Measurements from ENCODE around the gene S100A9. TPM values are rescaled to one million over a fixed set of nuclear protein-coding genes. Genes with fewer than 3 reads are reported as not detected.
A peak's percentile ranks its signal among the peaks of the same experiment; 100 is the strongest.

The S100A9 gene
- total and polyA plus RNA-seq, 2 of the 8 experiments (the other 6 are each of a cell fraction or from before 2014, with no cell fraction given) = not detected

GRCh38 chr1:153343811-153344717 is 13.6 kb upstream of the S100A9 start:
- Histone ChIP-seq H3K56ac (replicated peaks; ENCODE audit: insufficient read length, low read depth, low read length) (no peak overlapping the region), H3K4me1 (replicated peaks in 1 of 4; ENCODE audit: control insufficient read depth in 3 of 4, insufficient read depth in 4 of 4, low read length in 3 of 4) (no peaks in the 10 kb centered on the region; a peak in 1 of 7 replicates), H3K23me2 (ENCODE audit: low read depth, low read length) (no peaks in the 10 kb centered on the region), H2AFZ (ENCODE audit: low read length) (no peak overlapping the region), H3K36me3 (ENCODE audit: control insufficient read depth in 2 of 4, insufficient read depth in 4 of 4, low read length in 3 of 4) (no peaks in the 10 kb centered on the region), H4K20me1 (replicated peaks in 1 of 2; ENCODE audit: control insufficient read depth in 1 of 2, insufficient read depth in 2 of 2, low read length in 2 of 2) (no peaks in the 10 kb centered on the region), H3K4ac (replicated peaks; ENCODE audit: insufficient read length, low read depth, low read length) (no peak overlapping the region), H3K27ac (ENCODE audit: low read depth, low read length) (no peak overlapping the region), H2BK20ac (ENCODE audit: low read length) (no peak overlapping the region), H3K9ac (replicated peaks in 1 of 4; ENCODE audit: extremely low read depth in 1 of 4, low read depth in 3 of 4, low read length in 3 of 4) (no peak overlapping the region), H3K23ac (ENCODE audit: insufficient read length) (no peak overlapping the region), H2BK12ac (ENCODE audit: low read depth, low read length) (no peak overlapping the region), H2BK120ac (replicated peaks; ENCODE audit: low read depth, low read length) (no peak overlapping the region), H3K79me2 (ENCODE audit: control insufficient read depth in 1 of 2, insufficient read depth in 2 of 2, low read length in 2 of 2) (no peaks in the 10 kb centered on the region), H2BK5ac (ENCODE audit: low read depth, low read length) (no peak overlapping the region), H3K4me3 (ENCODE audit: extremely low read depth in 1 of 4, insufficient read depth in 2 of 4, low read depth in 3 of 4, low read length in 4 of 4) (no peak overlapping the region), H4K8ac (ENCODE audit: extremely low read depth, insufficient read depth, low read length) (no peak overlapping the region), H3K18ac (ENCODE audit: extremely low read depth, low read length) (peak overlapping the region; percentile 27; the same call in 1 of the 2 replicates), H3K4me2 (ENCODE audit: insufficient read depth in 1 of 2, low read depth in 2 of 2, low read length in 2 of 2) (no peak overlapping the region), H3K14ac (ENCODE audit: insufficient read length) (no peak overlapping the region), H4K91ac (replicated peaks; ENCODE audit: insufficient read length, low read length) (no peak overlapping the region), H4K5ac (ENCODE audit: insufficient read length, low read depth, low read length) (no peak overlapping the region), H3K79me1 (ENCODE audit: low read depth, low read length) (no peaks in the 10 kb centered on the region), H2AK5ac (ENCODE audit: low read depth, low read length) (no peak overlapping the region), H3K9me3 (ENCODE audit: insufficient read depth in 2 of 2, low read depth in 1 of 2, low read length in 1 of 2) (no peaks in the 10 kb centered on the region), H2BK15ac (ENCODE audit: low read length) (peak overlapping the region; percentile 1; the same call in 1 of the 2 replicates), H3K27me3 (replicated peaks in 1 of 4; ENCODE audit: control insufficient read depth in 3 of 4, extremely low read depth in 1 of 4, insufficient read depth in 3 of 4, low read length in 3 of 4) (peaks cover 0 to 2% (median 0%) of the 10 kb centered on the region in 4 experiments; a peak in 1 of 7 replicates)
- peak in 1 of 2 experiments; percentile 31 for DNase-seq (ENCODE audit: low read depth in 1 of 2, low spot score in 2 of 2)
- ChIA-PET CTCF (ENCODE audit: partially characterized antibody) (interaction anchor here (0.6 to 1.2 kb wide), 10 partner anchors 9 to 166 kb away, joined by 3 to 4 read pairs (median 3); partner anchors contain the start of genes PGLYRP3 and S100A9), POLR2A (ENCODE audit: partially characterized antibody) (no interaction called here)
- no peak for FAIRE-seq
- 81% methylated on average over 9 of the region's 9 CpGs; no CpG with 5 or more reads in 1 of the 2 experiments for WGBS, 2 experiments (ENCODE audit: extremely low coverage in 1 of 2, insufficient coverage in 1 of 2, insufficient read length in 1 of 2, insufficient replicate concordance in 2 of 2, low coverage in 1 of 2, low lambda C conversion rate in 2 of 2, missing lambda C conversion rate in 1 of 2)
- no peak for TF ChIP-seq MAX (IDR thresholded peaks at IDR 0.05)
- no peak for TF ChIP-seq BCL11A (IDR thresholded peaks at IDR 0.05; ENCODE audit: low read depth in 2 of 2, low read length in 2 of 2)
- TF ChIP-seq CHD1 (IDR thresholded peaks at IDR 0.05; ENCODE audit: low read depth, low read length) = no peak
- TF ChIP-seq GTF2F1 (IDR thresholded peaks at IDR 0.05; ENCODE audit: borderline replicate concordance, low read depth, low read length) = no peak
- TF ChIP-seq CHD2 (IDR thresholded peaks at IDR 0.05; ENCODE audit: low read length) = no peak
